SK-N-SH treated with all-trans-retinoic acid at 6 μM for 48 hours (cell line): Measurements from ENCODE around the gene LRFN2.

ENCODE experiments used
- GLIS3 ChIP-seq: fragments of 250-450 bp; sonication (Bioruptor Pico); IDR thresholded peaks from 2 replicates; pipeline ENCODE4 v1.5.0; 2020; ENCODE audit warnings: mild to moderate bottlenecking, moderate library complexity
- ZC3H10 ChIP-seq: fragments of 250-450 bp; sonication (Bioruptor Pico); IDR thresholded peaks from 2 replicates; pipeline ENCODE4 v1.5.1; 2021; ENCODE audit warnings: mild to moderate bottlenecking, moderate library complexity
- ZFP3 ChIP-seq: fragments of 250-450 bp; sonication (Bioruptor Pico); IDR thresholded peaks from 2 replicates; pipeline ENCODE4 v1.5.0; 2020; ENCODE audit warnings: mild to moderate bottlenecking, moderate library complexity
- ZFP30 ChIP-seq: fragments of 450-650 bp; formaldehyde crosslinking; IDR thresholded peaks from 2 replicates; pipeline ENCODE4 v1.5.0; 2022; ENCODE audit warnings: mild to moderate bottlenecking, moderate library complexity

DNA sequence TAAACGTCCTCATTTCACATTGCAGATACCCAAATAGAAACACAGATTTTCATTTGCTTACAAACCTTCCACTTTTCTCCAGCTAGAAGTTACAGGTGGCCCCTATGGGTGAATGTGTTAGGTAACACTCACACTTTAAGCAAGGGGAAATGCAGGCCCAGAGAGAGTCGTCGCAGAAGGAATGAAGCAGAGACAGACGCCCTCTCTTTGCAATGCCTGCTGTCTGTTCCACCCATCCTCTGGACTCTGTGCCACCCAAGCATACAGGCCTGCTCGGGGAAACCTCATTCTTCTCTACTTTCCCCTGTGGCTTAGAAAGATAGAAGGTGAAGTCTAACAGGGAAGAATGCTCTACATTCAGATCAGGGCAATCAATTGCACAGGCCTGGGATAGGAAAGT is 57.2 kb downstream of the LRFN2 start:
- TF ChIP-seq ZFP30 (CRISPR knock-in tag) (no peak), GLIS3 (CRISPR knock-in tag) (no peak), ZC3H10 (CRISPR knock-in tag) (no peak), ZFP3 (CRISPR knock-in tag) (no peak)
